ENCODE data around the gene PRPF38B. TPM values are rescaled to one million over a fixed set of nuclear protein-coding genes. Genes with fewer than 3 reads are reported as not detected.

The PRPF38B gene
- polyA plus RNA-seq, 1 experiment, result 13.3 TPM

GRCh38 chr1:108646265-108646647 is 45.9 kb upstream of the PRPF38B start:
- no peak for TF ChIP-seq CTCF (IDR thresholded peaks at IDR 0.05; ENCODE audit: insufficient read depth, low read depth, low read length)
- ChIA-PET POLR2A (no interaction called here), CTCF (interaction anchor here (1.2 to 6.6 kb wide), 6 partner anchors 8 to 252 kb away, joined by 3 to 149 read pairs (median 5); partner anchors contain the start of gene EEIG2)
- no peak for DNase-seq (ENCODE audit: low read depth)
- H3K36me3 ChIP-seq (ENCODE audit: control insufficient read depth, insufficient read depth, low read length), result no peaks in the 10 kb centered on the region
- H3K27me3 ChIP-seq (ENCODE audit: control insufficient read depth, insufficient read depth, low read length), result no peaks in the 10 kb centered on the region
- no peak overlapping the region for H3K4me3 ChIP-seq (ENCODE audit: low read depth, low read length)

GRCh38 chr1:108646648-108647269 is 45.4 kb upstream of the PRPF38B start:
- TF ChIP-seq CTCF (IDR thresholded peaks at IDR 0.05; ENCODE audit: insufficient read depth, low read depth, low read length), result no peak
- Histone ChIP-seq H3K27me3 (ENCODE audit: control insufficient read depth, insufficient read depth, low read length) (no peaks in the 10 kb centered on the region), H3K36me3 (ENCODE audit: control insufficient read depth, insufficient read depth, low read length) (no peaks in the 10 kb centered on the region), H3K4me3 (ENCODE audit: low read depth, low read length) (no peak overlapping the region)
- ChIA-PET POLR2A (no interaction called here), CTCF (interaction anchor here (1.2 to 6.6 kb wide), 6 partner anchors 9 to 252 kb away, joined by 3 to 149 read pairs (median 5); partner anchors contain the start of gene EEIG2)
- DNase-seq (ENCODE audit: low read depth), result peak; percentile 44

GRCh38 chr1:108653431-108654105 is 38.5 kb upstream of the PRPF38B start:
- DNase-seq (ENCODE audit: low read depth), result no peak
- POLR2A ChIA-PET, result no interaction called here
- Histone ChIP-seq H3K36me3 (ENCODE audit: control insufficient read depth, insufficient read depth, low read length) (no peaks in the 10 kb centered on the region), H3K4me3 (ENCODE audit: low read depth, low read length) (no peak overlapping the region), H3K27me3 (ENCODE audit: control insufficient read depth, insufficient read depth, low read length) (no peaks in the 10 kb centered on the region)
- CTCF ChIA-PET, result no interaction called here
- no peak for TF ChIP-seq CTCF (IDR thresholded peaks at IDR 0.05; ENCODE audit: insufficient read depth, low read depth, low read length)

- TF ChIP-seq CTCF (IDR thresholded peaks at IDR 0.05; ENCODE audit: insufficient read depth, low read depth, low read length), result no peak
- H3K36me3 ChIP-seq (ENCODE audit: control insufficient read depth, insufficient read depth, low read length), result no peaks in the 10 kb centered on the region
- H3K27me3 ChIP-seq (ENCODE audit: control insufficient read depth, insufficient read depth, low read length), result no peaks in the 10 kb centered on the region
- no peak overlapping the region for H3K4me3 ChIP-seq (ENCODE audit: low read depth, low read length)
- POLR2A ChIA-PET, result no interaction called here
- DNase-seq (ENCODE audit: low read depth), result no peak
- CTCF ChIA-PET, result interaction anchor here (0.7 kb wide), 1 partner anchor 135 kb away, joined by 3 read pairs; no protein-coding TSS in a partner anchor
Measured at GRCh38 chr1:108657356-108658080, 34.6 kb upstream of the PRPF38B start.

- DNase-seq (ENCODE audit: low read depth), result peak; percentile 10
- H3K27me3 ChIP-seq (ENCODE audit: control insufficient read depth, insufficient read depth, low read length), result no peaks in the 10 kb centered on the region
- TF ChIP-seq CTCF (IDR thresholded peaks at IDR 0.05; ENCODE audit: insufficient read depth, low read depth, low read length), result no peak
- H3K36me3 ChIP-seq (ENCODE audit: control insufficient read depth, insufficient read depth, low read length), result no peaks in the 10 kb centered on the region
- ChIA-PET CTCF (interaction anchor here (1.0 to 1.1 kb wide), 2 partner anchors 11 to 83 kb away, joined by 3 read pairs; no protein-coding TSS in a partner anchor), POLR2A (no interaction called here)
- H3K4me3 ChIP-seq (ENCODE audit: low read depth, low read length), result peak within 1 kb of the TSS; percentile 58
Measured at GRCh38 chr1:108661030-108661609, 31.0 kb upstream of the PRPF38B start, which contains the start of gene HENMT1. Gene HENMT1, minus strand, starts transcription at chr1:108661093. Its CDS starts 1,209 bp downstream, at chr1:108659884.
